ENCODE data around the gene GABBR2. TPM values are rescaled to one million over a fixed set of nuclear protein-coding genes. Genes with fewer than 3 reads are reported as not detected.
A peak's percentile ranks its signal among the peaks of the same experiment; 100 is the strongest.

GABBR2 gene
- total and polyA plus RNA-seq, 2 experiments from 2014 or later, result 0.89 to 1.3 TPM

DNA sequence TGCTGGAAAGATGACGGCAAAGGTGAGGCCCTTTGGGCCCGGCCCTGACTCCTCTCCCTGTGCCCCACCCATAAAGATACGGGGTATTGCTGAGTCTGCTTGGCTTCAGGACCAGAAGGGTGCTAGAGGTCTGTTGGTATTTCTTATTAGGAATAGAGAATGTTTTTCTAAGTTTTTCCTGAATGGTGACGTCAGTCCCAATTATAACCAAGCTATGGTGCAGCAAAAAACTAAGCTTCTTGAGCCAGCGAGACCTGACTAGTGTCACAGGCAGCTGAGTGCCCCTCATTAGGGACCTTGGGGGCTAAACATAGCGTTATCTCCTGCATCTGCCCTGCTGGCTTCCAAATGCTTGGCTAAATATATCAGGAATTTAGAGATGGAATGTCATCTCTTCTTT is 302.3 kb downstream of the GABBR2 start:
- peaks cover 5% of the 10 kb centered on the region for H3K27me3 Mint-ChIP-seq (ENCODE audit: insufficient read depth, low read depth, poor library complexity)
- Histone ChIP-seq H3K36me3 (ENCODE audit: insufficient read depth) (no peaks in the 10 kb centered on the region), H3K4me3 (no peak overlapping the region), H3F3A (replicated peaks; ENCODE audit: low read depth) (no peaks in the 10 kb centered on the region), H4K20me1 (replicated peaks; ENCODE audit: insufficient read depth) (no peaks in the 10 kb centered on the region), H3K79me2 (replicated peaks; ENCODE audit: insufficient read depth) (no peaks in the 10 kb centered on the region), H3K4me1 (ENCODE audit: insufficient read depth) (peaks cover 30% of the 10 kb centered on the region), H3K4me2 (no peak overlapping the region), H3K27ac (ENCODE audit: low read depth) (no peak overlapping the region), H3K27me3 (ENCODE audit: insufficient read depth) (no peaks in the 10 kb centered on the region), H3K9me2 (ENCODE audit: insufficient read depth) (no peaks in the 10 kb centered on the region), H2AFZ (peak overlapping the region; percentile 1; the same call in 1 of the 2 replicates)
- DNase-seq (ENCODE audit: low spot score) (no peak), ATAC-seq (no peak)
- no peaks in the 10 kb centered on the region for H3K36me3 Mint-ChIP-seq (ENCODE audit: low read depth)
- H3K4me1 Mint-ChIP-seq, result peaks cover 39% of the 10 kb centered on the region
- H3K9me3 Mint-ChIP-seq, result no peaks in the 10 kb centered on the region
- TF ChIP-seq EZH2phosphoT487 (IDR thresholded peaks at IDR 0.05; ENCODE audit: unreplicated experiment) (no peak), NANOG (IDR thresholded peaks at IDR 0.05; ENCODE audit: borderline replicate concordance) (no peak), CREB1 (CRISPR knock-in tag; IDR thresholded peaks at IDR 0.05; ENCODE audit: low read depth) (no peak), POLR2AphosphoS5 (IDR thresholded peaks at IDR 0.05; ENCODE audit: low read depth) (no peak), EZH2 (IDR thresholded peaks at IDR 0.05; ENCODE audit: low read depth, unreplicated experiment) (no peak), ZNF331 (CRISPR knock-in tag; IDR thresholded peaks at IDR 0.05; ENCODE audit: low read depth) (no peak), JUNB (IDR thresholded peaks at IDR 0.05; ENCODE audit: unreplicated experiment) (no peak), ZNF114 (CRISPR knock-in tag; IDR thresholded peaks at IDR 0.05) (no peak), STAT1 (IDR thresholded peaks at IDR 0.05; ENCODE audit: unreplicated experiment) (no peak)
- TF ChIP-seq, protein P1, sequence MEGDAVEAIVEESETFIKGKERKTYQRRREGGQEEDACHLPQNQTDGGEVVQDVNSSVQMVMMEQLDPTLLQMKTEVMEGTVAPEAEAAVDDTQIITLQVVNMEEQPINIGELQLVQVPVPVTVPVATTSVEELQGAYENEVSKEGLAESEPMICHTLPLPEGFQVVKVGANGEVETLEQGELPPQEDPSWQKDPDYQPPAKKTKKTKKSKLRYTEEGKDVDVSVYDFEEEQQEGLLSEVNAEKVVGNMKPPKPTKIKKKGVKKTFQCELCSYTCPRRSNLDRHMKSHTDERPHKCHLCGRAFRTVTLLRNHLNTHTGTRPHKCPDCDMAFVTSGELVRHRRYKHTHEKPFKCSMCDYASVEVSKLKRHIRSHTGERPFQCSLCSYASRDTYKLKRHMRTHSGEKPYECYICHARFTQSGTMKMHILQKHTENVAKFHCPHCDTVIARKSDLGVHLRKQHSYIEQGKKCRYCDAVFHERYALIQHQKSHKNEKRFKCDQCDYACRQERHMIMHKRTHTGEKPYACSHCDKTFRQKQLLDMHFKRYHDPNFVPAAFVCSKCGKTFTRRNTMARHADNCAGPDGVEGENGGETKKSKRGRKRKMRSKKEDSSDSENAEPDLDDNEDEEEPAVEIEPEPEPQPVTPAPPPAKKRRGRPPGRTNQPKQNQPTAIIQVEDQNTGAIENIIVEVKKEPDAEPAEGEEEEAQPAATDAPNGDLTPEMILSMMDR (conservative IDR thresholded peaks at IDR 0.05; ENCODE audit: low read depth in 2 of 2), result no peak
- TF ChIP-seq, protein P2, sequence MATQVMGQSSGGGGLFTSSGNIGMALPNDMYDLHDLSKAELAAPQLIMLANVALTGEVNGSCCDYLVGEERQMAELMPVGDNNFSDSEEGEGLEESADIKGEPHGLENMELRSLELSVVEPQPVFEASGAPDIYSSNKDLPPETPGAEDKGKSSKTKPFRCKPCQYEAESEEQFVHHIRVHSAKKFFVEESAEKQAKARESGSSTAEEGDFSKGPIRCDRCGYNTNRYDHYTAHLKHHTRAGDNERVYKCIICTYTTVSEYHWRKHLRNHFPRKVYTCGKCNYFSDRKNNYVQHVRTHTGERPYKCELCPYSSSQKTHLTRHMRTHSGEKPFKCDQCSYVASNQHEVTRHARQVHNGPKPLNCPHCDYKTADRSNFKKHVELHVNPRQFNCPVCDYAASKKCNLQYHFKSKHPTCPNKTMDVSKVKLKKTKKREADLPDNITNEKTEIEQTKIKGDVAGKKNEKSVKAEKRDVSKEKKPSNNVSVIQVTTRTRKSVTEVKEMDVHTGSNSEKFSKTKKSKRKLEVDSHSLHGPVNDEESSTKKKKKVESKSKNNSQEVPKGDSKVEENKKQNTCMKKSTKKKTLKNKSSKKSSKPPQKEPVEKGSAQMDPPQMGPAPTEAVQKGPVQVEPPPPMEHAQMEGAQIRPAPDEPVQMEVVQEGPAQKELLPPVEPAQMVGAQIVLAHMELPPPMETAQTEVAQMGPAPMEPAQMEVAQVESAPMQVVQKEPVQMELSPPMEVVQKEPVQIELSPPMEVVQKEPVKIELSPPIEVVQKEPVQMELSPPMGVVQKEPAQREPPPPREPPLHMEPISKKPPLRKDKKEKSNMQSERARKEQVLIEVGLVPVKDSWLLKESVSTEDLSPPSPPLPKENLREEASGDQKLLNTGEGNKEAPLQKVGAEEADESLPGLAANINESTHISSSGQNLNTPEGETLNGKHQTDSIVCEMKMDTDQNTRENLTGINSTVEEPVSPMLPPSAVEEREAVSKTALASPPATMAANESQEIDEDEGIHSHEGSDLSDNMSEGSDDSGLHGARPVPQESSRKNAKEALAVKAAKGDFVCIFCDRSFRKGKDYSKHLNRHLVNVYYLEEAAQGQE (IDR thresholded peaks at IDR 0.05; ENCODE audit: unreplicated experiment), result no peak
- TF ChIP-seq, protein P3, sequence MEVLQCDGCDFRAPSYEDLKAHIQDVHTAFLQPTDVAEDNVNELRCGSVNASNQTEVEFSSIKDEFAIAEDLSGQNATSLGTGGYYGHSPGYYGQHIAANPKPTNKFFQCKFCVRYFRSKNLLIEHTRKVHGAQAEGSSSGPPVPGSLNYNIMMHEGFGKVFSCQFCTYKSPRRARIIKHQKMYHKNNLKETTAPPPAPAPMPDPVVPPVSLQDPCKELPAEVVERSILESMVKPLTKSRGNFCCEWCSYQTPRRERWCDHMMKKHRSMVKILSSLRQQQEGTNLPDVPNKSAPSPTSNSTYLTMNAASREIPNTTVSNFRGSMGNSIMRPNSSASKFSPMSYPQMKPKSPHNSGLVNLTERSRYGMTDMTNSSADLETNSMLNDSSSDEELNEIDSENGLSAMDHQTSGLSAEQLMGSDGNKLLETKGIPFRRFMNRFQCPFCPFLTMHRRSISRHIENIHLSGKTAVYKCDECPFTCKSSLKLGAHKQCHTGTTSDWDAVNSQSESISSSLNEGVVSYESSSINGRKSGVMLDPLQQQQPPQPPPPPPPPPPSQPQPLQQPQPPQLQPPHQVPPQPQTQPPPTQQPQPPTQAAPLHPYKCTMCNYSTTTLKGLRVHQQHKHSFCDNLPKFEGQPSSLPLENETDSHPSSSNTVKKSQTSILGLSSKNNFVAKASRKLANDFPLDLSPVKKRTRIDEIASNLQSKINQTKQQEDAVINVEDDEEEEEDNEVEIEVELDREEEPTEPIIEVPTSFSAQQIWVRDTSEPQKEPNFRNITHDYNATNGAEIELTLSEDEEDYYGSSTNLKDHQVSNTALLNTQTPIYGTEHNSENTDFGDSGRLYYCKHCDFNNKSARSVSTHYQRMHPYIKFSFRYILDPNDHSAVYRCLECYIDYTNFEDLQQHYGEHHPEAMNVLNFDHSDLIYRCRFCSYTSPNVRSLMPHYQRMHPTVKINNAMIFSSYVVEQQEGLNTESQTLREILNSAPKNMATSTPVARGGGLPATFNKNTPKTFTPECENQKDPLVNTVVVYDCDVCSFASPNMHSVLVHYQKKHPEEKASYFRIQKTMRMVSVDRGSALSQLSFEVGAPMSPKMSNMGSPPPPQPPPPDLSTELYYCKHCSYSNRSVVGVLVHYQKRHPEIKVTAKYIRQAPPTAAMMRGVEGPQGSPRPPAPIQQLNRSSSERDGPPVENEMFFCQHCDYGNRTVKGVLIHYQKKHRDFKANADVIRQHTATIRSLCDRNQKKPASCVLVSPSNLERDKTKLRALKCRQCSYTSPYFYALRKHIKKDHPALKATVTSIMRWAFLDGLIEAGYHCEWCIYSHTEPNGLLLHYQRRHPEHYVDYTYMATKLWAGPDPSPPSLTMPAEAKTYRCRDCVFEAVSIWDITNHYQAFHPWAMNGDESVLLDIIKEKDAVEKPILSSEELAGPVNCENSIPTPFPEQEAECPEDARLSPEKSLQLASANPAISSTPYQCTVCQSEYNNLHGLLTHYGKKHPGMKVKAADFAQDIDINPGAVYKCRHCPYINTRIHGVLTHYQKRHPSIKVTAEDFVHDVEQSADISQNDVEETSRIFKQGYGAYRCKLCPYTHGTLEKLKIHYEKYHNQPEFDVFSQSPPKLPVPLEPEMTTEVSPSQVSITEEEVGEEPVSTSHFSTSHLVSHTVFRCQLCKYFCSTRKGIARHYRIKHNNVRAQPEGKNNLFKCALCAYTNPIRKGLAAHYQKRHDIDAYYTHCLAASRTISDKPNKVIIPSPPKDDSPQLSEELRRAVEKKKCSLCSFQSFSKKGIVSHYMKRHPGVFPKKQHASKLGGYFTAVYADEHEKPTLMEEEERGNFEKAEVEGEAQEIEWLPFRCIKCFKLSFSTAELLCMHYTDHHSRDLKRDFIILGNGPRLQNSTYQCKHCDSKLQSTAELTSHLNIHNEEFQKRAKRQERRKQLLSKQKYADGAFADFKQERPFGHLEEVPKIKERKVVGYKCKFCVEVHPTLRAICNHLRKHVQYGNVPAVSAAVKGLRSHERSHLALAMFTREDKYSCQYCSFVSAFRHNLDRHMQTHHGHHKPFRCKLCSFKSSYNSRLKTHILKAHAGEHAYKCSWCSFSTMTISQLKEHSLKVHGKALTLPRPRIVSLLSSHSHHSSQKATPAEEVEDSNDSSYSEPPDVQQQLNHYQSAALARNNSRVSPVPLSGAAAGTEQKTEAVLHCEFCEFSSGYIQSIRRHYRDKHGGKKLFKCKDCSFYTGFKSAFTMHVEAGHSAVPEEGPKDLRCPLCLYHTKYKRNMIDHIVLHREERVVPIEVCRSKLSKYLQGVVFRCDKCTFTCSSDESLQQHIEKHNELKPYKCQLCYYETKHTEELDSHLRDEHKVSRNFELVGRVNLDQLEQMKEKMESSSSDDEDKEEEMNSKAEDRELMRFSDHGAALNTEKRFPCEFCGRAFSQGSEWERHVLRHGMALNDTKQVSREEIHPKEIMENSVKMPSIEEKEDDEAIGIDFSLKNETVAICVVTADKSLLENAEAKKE (CRISPR knock-in tag; IDR thresholded peaks at IDR 0.05), result no peak
- TF ChIP-seq, protein P4, sequence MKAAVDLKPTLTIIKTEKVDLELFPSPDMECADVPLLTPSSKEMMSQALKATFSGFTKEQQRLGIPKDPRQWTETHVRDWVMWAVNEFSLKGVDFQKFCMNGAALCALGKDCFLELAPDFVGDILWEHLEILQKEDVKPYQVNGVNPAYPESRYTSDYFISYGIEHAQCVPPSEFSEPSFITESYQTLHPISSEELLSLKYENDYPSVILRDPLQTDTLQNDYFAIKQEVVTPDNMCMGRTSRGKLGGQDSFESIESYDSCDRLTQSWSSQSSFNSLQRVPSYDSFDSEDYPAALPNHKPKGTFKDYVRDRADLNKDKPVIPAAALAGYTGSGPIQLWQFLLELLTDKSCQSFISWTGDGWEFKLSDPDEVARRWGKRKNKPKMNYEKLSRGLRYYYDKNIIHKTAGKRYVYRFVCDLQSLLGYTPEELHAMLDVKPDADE (IDR thresholded peaks at IDR 0.05), result no peak
- no peak overlapping the region for H3K27ac Mint-ChIP-seq
- no peak overlapping the region for H3K4me3 Mint-ChIP-seq

All from GM23338 (cell line).